Measurements from ENCODE around the gene ALPI.

The ALPI gene

DNA sequence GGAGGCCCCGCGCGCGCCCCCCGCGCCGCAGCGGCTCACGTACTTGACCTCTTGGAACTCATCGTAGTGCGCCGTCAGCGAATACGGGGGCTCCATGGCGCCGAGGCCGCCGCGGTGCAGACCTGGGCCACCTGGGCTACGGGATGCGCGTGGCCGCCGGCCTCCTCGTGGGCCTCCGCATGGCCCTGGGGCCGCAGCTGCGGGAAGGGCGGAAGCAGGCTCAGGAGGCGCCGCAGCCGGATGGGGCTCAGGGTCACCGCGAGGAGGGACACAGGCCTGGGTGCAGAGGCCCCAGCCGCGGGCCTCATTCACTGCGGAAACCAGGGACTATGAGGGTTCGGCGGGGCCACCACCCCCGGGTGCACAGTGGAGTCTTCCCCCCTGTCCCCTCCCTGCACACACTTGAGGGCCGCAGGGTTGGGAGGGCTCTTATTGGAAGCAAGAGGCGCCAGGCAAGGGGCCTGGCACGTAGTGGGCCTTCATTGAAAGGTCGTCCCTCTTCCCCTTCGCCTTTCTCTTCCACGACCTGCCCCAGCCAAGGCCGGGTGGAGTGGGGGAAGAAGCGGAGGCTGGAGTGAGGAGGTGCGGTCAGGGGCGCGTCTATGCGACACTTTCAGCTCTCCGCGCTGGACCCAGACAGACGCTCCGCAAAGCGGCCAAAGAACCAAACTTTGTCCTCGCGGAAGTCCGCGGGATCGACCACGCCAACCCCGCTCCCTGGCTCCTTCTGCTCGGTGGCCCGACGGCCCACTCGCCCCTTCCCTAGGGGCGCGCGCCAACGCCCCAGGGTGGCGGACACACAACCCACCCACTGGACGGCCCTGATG, 30.8 kb downstream of the ALPI start:
- no peak for DNase-seq

DNA sequence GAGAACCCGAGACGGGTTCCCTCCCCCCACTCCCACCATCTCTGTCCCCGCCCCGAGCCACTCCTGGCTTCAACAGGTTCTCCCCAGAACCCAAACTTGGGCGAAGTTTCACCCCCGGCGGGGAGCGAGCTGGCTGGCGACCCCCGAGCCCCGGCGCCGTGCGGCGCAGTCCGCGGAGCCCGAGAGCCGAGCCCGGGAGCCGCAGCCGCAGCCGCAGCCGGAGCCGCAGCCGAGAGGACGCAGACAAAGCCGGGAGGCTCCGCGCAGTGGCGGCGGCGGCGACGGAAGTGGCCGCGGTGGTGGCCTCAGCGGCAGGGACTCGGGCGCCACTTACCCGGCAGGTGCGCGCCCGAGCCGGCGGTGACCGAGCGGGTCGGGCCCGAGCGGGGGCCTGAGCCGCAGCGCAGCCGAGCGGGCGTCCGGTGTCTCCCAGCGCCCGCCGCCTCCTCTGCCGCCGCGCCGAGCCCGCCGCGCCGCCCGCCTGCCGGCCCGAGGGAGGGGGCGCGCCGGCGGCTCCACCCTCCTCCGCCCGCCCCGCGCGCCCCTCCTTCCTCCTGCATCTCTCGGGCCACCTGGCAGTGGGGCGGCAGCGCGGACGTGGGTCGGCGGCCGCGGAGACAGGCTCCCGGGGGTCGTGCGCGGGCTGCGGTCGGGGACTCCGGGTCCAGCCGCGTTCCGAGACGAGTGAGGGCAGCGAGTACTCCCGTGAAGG, 31.6 kb downstream of the ALPI start, which contains the start of gene ECEL1:
Gene ECEL1 (minus strand): TSS at position 450 of the 712 bp plus-strand sequence. CDS start 1,181 bp downstream, outside the sequence.
- DNase-seq = no peak

DNA sequence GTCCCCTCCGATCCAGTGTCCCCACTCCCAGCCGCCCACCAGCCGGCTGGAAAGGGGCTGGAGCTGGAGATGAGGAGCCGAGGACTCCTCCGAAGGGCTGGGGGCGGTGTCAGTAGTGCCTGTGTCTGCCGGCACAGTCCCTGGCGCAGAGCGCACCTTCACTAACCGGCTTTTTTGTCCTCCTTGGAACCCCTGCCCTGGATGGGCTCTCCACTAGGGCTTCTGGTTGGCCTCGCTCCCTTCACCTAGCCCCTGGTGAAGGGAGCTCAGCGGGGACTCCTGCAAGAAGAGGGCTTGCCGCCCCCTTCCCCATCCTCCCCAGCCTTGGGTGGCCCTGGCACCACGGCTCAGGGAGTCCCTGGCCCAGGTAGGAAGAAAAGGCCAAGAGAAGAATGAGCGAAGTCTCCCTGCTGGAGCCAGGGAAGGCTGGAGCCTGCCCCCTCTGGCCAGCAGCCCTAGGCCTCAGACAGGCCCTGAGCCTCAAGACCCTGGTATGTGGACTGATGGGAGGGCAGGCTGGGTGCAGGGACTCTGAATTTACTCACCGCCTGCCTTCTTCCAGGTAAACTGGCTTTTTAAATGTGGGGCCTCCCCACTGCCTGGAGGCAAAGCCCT, 32.3 kb downstream of the ALPI start:
- no peak for DNase-seq

DNA sequence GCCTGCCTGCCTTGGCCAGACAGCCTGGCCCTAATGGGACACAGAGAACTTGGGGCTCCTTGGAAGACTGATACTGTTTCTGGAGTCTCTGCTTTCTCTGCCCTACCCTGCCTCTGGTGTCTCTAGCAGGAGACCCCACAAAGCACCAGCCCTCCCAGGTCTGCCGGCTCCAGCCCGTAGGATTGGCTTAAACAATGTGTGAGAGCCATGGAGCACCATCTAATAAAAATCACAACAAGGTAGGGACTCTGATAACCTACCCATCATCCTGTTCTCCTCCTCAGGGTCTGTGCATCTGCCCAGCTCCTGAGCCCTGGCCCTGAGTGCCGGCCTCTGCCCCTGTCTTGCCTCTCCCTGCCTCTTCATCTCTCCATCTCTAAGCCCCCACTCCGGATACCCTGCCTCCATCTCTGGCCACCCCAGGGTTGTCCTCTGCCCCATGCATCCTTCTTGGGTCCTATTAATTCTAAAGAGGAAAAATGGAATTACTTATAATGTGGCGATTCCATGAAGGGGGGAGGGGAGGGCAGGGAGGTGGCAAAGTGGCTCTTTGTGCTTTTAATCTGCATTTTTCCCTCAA, 32.9 kb downstream of the ALPI start:
- DNase-seq = no peak

DNA sequence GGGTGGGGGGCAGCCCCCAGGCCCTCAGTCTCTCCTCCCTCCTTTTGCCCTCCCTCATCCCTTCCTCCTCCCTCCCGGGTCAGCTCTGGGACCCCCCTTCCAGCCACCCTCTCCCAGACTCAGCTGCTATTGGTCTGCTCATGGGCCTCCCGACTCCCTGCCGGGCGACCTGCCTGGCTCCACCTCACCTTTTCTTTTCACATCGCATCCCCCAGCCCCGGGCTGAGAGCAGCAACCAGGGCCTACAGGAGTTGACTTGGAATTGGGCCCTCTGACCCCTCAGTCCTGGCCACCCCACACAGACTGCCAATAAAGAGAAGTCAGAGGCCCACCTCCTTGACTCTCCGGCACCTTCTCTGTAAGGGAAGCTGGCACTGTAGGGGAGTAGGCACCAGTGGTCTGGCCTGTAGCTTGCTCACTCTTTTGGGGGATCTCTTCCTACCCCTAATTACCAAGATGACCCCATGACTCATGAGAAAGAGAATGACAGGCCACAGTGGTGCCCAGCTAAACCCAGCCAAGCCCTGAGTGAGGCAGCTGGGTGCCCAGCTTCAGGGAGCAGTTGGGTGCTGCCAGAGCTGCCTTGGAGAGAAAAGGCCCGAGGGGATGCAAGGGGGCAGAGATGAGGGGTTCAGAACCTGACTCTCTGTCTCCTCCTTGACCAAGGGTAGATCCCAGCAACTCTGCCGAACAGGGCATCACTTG, 33.7 kb downstream of the ALPI start:
- no peak for DNase-seq

DNA sequence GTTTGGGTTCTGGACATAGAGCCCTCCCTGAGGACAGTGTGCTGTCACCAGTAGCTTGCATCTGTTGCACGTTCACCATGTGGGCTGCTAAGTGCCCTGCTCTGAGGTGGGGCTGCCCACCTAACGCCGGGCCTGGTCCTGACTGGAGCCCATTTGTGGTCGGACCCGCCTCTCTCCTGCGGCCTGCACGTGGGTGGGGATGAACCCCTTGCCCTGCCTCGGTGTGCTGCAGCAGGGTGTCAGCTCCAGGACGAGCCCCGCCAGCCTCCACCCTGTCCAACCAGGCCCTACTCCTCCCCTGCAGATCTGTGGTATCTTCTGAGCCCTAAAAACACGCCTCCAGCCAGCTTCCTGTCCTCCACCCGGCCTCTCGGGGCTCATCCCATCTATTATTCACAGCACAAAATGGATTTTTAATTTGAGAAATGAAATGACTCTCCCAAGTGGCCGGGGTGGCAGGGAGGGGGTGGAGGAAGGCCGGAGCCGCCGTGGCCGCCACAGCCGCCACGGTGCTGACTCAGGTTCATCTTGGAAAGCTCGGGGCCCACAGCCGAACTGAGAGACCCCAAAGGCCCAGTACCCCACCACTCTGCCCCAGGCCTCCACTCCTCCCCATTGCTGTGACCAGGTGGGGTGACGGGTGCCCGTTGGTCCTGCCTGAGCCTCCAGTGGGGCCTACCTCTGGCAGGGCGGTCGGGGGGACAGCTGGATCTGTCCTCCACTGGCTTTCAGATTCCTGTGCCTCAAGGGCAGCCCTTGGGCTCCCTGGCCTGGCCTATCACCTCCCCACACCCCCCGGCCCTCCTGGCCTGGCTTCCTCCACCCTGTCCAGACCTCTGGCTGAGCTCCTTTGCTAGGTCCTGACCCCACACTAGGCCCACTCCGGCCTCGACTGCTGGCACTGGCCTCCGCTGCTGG, 34.5 kb downstream of the ALPI start:
- DNase-seq = no peak

DNA sequence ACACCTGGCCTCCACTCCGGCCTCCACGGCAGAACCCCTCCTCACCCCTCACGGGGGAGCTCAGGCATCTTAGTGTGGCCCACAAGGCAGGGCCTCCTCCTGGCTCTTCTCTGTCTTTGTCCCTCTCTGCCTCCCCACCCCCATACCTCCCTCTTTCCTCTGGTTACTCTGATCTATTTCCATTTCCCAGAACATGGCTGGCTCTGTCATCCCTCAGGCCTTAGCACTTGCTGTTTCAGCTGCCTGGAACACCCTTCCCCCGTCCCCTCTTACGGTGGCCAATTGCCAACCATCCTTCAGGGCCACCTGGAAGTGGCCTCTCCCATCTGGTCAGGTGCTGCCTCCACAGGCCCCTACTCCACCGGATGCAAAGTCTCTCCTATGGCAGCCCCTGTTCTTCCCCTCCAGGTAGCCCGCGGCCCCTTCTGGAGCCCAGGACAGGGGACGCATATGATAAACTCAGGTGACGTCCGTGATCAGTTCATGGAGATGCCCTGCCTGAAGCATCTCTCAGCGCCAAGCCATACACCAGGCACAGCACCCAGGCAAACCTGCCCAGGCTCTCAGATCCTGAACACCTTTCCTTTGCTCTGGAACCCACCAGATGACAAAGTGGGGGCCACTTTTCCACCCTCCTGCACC, 35.3 kb downstream of the ALPI start:
- no peak for DNase-seq

DNA sequence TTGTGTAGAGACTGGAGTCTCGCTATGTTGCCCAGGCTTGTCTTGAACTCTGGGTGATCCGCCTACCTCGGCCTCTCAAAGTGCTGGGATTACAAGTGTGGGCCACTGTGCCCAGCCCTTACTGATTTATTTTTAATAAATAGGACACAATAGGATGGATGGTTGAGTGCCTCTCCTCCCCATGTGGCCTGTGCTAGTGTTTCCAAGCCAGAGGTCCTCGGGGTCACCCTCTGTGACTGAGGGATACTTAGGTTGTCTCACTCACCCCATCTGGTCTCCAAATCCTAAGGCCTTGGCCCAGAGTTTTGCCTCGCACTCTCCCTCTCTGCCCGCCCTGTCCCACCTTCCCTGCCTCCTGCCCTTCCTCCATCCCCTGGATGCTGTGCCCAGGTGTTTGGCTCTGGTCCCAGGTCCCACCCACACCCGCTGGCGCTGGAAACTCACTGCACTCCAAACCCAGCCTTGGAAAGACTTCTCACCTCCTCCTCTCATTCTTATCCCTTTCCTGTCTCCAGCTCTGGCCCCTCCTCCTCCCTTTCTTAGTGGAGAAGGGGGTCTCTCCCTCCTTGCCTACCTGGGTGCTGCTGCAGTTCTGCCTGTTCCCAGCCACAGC, 36.4 kb downstream of the ALPI start:
- no peak for DNase-seq

DNA sequence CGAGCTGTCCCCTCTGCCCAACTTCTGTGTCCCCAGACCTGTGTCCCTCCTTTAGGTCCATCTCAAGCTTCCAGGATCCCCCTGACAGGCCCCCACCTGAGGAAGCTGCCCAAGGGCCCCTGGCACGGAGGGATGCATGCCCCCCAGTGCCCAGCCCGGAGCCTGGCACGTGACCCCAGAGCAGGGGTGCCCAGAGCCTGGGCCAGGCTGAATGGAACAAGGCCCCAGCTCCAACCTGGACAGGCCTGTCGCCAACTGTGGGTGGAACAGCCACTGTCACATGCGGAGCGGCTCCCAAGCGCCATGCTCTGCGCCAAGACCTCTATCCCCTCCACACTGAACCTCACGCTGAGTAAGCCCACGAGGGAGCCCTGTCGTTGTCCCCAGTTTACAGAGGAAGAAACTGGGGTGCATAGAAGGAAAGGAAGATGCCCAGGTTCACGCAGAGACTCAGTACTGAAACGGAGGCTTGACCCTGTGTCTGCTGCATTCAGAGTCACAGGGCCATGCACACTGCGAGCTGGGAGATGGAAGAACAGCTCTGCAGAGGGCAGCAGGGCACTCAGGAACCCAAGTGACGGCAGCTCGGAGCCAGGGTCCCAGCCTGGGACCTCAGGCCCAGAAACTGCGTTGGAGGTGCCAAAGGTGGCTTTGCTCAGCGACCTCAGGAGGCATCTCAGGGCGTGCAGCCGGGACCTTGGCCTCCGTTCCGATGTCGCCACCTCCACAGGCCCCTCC, 37.2 kb downstream of the ALPI start:
- no peak for DNase-seq

DNA sequence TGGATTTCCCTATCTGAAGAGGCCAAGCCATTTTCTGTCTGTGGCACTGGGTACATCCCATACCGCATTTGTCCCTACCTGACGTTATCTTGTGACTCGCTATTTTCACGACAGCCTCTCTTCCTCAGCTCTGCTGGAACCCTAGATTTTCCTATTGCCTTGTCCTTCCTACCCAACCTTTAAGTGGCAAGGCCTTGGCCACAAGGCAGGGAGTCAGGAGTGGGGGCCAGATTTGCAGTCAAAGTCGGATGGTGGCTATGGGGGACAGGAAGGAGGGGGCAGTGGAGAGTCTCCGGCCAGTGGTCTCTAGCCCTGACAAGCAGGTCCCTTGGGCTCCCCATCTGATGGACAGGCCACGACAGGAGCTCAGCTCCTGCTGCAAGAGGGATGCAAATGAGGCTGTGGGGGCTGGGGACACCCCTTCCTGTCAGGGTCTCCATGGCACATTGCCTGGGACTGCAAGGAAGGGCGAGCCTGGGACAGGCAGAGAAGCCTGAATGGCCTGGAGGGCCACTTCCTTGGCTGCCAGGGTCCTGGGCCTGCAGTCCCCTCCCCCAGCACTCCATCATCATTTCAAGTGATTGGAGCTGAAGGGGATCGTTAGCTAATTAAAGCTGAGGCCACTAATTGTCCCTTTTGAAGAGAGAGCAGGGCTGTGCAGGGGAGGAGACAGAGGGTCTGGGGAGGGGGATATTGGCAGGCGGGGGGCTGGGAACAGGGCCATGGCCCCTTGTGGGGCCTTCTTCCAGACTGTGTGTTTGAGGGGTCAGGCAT, 37.9 kb downstream of the ALPI start:
- no peak for DNase-seq

DNA sequence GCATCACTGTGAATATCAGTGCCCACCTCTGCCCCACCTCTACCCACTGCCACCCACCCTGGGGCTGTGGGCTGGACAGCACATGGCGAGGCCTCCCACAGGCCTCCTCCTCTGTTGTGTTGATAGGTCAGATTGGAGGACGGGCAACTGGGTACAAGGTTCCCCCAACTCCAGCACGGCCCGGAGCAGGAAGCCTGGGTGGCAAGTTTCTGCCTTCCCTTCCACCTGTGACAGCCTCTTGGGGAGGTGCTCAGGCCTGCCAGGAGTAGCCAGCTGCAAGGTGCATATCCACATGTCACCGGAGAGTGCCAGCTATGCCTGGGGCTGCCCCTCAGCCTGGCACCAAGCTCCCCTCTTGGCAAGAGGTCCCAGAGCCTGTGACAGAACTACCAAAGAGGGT, 38.6 kb downstream of the ALPI start:
- DNase-seq = no peak

DNA sequence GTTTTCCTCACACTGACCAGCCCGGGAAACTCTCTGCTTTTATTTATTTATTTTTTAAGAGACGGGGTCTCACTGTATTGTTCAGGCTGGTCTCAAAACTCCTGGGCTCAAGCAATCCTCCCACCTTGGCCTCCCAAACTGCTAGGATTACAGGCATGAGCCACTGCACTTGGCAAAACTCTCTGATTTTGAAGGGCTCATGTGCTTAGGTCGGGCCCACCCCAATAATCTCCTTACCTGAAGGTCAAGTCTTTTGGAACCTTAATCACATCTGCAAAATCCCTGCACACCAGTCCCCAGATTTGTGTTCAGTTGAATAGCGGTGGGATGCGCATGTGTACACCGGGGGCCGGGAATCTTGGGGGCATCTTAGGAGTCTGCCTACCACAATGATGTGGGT, 39.3 kb downstream of the ALPI start:
- DNase-seq = no peak

DNA sequence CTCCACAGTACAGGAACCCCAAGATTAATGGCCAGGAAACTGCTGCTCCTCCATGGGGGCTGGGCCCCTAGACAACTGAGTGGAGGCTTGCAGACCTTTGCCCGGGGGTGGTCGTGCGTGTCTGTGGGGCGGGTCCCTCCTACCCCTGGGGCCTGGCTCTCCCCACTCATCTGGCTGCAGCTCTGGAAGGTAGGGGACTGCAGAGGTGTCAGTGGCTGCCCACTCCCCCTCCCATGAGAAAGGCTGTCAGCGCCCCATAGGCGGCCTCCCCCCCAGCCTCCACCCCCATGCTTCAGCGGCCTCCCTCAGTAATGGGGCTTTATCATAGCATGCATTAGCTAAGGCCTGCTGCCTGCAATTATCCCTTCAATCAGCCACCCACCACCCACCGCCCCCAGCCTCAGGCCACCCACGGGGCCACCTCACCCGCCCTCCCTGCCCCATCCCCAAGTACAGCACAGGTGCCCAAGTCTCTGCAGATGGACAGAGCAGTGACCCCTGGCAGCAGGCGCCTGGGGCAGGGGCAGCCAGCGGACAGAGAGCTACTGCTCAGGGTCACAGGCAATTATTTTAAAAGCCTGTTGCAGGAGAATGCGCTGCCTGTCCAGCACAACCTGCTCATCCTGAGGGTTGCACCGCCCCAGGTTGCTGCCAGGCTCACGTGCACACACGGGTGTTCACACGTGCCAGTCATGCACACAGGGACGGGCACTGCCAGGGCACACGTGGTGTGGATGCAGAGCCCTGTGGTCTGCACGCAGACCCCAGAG, 40.7 kb downstream of the ALPI start:
- DNase-seq = no peak

DNA sequence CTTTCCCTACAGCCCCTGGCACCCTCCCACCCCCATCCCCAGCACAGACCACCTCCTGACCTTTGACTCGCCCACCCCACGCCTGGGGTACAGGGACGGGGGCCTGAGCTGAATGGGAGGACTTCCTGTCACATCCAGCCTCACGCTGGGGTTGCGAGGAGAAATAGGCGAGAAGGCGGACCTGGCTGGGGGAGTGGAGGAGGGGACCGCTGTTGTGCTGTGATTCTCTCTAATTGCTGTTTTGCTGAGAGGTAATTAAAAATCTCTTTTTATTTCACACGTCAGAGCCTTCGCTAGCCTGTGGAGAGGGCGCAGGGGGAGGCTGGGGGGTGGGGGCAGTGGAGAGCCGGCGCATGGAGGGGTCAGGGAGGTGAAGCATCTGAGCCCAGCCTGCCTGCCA, 41.4 kb downstream of the ALPI start:
- DNase-seq = no peak

DNA sequence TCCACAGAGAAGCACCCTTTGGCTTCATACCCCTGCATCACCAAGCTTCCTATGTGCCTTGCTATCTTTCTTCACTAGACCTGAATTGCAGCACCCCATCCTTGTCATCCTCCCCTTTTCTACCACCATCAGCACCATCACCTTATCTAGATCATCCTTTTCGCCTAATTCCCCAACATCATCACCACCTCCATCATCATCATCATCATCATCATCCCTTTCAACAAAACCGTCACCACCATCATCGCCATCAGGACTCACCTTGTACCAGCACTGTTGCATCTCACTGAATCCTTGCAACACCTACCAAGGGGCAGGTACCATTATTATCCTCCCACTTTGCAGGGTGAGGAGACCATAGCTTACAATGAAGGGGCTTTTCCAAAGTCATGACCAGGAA, 42.5 kb downstream of the ALPI start:
- DNase-seq = no peak

DNA sequence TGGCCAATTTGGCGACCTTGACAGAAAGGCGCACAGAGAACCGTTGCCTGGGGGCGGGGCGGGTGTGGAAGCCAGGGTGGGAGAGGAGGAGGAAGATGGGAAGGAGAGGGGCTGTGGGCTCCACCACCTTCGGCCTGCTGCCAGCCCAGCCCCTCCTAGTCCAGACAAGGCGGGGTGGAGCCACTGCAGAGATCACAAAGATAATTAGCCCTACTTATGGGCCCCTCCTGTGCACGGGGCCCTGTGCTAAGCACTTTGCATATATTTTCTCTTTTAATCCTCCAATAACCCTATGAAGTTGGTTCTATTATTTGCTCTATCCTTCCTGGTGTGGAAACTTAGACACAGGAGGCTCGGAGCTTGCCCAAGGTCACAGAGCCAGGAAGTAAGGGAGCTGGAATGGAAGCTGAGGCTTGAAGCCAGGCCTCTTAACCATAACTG, 45.4 kb downstream of the ALPI start:
- DNase-seq = no peak

DNA sequence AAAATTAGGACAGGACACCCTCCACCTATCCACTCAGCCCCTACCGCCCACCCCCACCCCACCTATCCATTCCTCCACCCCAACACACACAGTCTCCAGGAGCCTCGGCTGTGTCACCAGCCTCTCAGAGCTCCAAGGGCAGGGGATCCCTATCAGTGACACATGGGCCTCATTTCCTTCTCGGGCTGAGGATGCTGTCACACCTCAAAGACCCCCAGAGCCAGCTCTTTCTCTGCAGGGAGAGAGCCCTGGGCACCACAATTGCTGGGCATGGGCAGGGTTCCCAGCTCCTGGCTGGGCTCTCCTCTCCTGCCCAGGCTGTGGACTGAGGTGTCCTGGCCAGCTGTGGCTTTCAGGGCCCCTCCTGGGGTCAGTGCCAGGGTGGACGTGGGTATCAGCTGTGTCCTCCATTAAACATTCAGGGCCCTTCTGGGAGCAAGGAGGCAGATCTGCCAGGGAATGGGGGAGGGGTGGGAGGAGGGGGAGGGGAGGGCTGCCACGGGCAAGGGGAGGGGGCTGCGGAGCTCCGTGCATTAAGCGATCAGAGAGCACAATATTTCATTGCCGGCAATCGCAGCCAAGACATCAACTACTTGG, 45.9 kb downstream of the ALPI start:
- no peak for DNase-seq

DNA sequence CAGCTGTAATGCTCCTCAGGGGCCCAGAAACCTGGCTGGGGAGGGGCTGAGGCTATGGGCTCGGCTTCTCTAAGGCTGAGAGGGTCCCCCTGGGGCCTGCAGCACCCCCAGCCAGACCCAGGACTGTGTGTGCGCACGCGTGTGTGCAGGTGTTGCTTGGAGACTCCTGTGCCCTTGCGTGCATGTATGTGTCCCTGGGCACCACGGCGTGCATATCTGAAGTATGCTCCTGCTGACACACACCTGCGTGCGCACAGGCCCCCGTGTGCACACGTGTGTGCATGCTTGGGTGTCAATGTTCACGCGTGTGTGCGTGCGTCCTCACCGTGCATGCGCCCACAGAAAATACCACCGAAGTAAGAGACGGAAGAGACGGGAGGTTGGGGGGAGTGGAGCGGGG, 46.6 kb downstream of the ALPI start:
- DNase-seq = no peak
